Endothelial cell of umbilical vein (primary cell): ENCODE measurements around the gene HOMER1.

Source experiments
- EZH2 ChIP-seq: IDR thresholded peaks from 2 replicates; pipeline ENCODE4 v1.6.1; 2012; ENCODE audit warnings: borderline replicate concordance, low read depth, mild to moderate bottlenecking, moderate library complexity, low read length, inconsistent platforms; ENCODE audit not compliant: severe bottlenecking
- FOS ChIP-seq: IDR thresholded peaks from 2 replicates; pipeline ENCODE4 v1.6.1; 2011; ENCODE audit warnings: mild to moderate bottlenecking, low read length, moderate library complexity, borderline replicate concordance; ENCODE audit not compliant: insufficient read depth
- POLR2AphosphoS5 ChIP-seq: IDR thresholded peaks from 2 replicates; pipeline ENCODE4 v1.6.1; 2012; ENCODE audit warnings: low read depth, mild to moderate bottlenecking, control low read depth, low read length, moderate library complexity; ENCODE audit not compliant: insufficient read depth
- TF ChIP-seq, protein P1 (sequence below), 2 donors: IDR thresholded peaks; 1 replicate in 1 of 2; 2 replicates in 1 of 2; pipeline ENCODE4 v1.5.1; 2011; ENCODE audit warnings: low read length in 2 of 2, mild to moderate bottlenecking in 2 of 2, moderate library complexity in 2 of 2, control low read depth in 1 of 2, inconsistent platforms in 1 of 2, low read depth in 1 of 2; ENCODE audit not compliant: insufficient read depth in 1 of 2; ENCODE audit errors: extremely low read depth in 1 of 2
- TF ChIP-seq, protein P2 (sequence below): IDR thresholded peaks from 2 replicates; pipeline ENCODE4 v1.6.1; 2011; ENCODE audit not compliant: insufficient read depth, insufficient read length

DNA sequence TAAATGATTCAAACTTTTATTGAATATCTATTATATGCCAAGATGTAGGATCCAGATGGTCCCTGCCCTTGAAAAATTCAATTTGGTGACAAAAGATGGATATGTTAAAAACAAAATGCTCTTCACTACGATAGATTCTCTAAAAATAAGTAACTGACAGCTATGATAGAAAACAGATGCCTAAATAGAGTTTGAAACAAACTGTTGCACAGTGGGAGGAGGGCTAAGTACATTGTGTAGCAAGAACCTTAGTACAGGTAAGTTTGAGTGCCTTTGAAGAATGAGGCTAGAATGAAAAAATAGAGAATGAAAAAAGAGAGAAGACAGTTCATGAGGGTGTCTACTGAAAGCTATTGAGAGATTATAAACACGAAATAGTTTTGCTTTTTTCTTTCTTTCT, 54.3 kb downstream of the HOMER1 start:
- no peak for TF ChIP-seq EZH2
- TF ChIP-seq, protein P1, sequence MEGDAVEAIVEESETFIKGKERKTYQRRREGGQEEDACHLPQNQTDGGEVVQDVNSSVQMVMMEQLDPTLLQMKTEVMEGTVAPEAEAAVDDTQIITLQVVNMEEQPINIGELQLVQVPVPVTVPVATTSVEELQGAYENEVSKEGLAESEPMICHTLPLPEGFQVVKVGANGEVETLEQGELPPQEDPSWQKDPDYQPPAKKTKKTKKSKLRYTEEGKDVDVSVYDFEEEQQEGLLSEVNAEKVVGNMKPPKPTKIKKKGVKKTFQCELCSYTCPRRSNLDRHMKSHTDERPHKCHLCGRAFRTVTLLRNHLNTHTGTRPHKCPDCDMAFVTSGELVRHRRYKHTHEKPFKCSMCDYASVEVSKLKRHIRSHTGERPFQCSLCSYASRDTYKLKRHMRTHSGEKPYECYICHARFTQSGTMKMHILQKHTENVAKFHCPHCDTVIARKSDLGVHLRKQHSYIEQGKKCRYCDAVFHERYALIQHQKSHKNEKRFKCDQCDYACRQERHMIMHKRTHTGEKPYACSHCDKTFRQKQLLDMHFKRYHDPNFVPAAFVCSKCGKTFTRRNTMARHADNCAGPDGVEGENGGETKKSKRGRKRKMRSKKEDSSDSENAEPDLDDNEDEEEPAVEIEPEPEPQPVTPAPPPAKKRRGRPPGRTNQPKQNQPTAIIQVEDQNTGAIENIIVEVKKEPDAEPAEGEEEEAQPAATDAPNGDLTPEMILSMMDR (IDR thresholded peaks at IDR 0.05; ENCODE audit: extremely low read depth in 1 of 2, insufficient read depth in 1 of 2, low read depth in 1 of 2, low read length in 2 of 2): no peak
- TF ChIP-seq FOS: no peak
- TF ChIP-seq, protein P2, sequence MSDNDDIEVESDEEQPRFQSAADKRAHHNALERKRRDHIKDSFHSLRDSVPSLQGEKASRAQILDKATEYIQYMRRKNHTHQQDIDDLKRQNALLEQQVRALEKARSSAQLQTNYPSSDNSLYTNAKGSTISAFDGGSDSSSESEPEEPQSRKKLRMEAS: no peak
- TF ChIP-seq POLR2AphosphoS5: no peak
